ENCODE results near the gene APOM. TPM values are rescaled to one million over a fixed set of nuclear protein-coding genes. Genes with fewer than 3 reads are reported as not detected.

Gene APOM
- 1 to 10 TPM; 1.9 to 3.7 TPM for total RNA-seq

GRCh38 chr6:31655349-31656237, at the start of gene APOM:
Gene APOM, plus strand, starts transcription at chr6:31655894. Its CDS starts 73 bp downstream, at chr6:31655967.
- peaks cover 69% of the 10 kb centered on the region for H3K4me1 Mint-ChIP-seq
- no peak within 1 kb of the TSS for H3K4me3 Mint-ChIP-seq
- peaks cover 31% of the 10 kb centered on the region for H3K36me3 Mint-ChIP-seq
- no peaks in the 10 kb centered on the region for H3K27me3 Mint-ChIP-seq
- no peak within 1 kb of the TSS for H3K27ac Mint-ChIP-seq
- DNase-seq: no peak
- CTCF ChIA-PET: interaction anchor here (1.2 to 5.6 kb wide), 2 partner anchors 8 to 12 kb away, joined by 3 to 39 read pairs; partner anchors contain the start of gene GPANK1
- no peak for ATAC-seq
- H3K9me3 Mint-ChIP-seq (ENCODE audit: low read depth): no peaks in the 10 kb centered on the region

DNA sequence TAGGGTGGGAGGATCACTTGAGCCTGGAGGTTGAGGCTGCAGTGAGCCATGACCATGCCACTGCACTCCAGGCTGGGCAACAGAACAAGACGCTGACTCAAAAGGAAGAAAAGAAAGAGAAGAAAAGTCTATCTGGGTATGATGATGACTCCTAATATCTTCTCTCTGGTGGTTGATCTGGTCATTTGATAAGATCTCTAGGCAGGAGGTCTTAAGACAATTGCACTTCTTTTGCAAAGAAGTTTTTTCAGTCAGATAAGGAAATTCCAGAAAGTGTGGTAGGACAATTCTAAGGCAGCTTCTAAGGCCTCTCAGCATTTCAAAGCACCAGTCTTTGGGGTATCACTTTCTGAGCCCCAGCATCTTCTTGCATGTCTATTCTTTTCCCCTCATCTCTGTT, 48.4 kb upstream of the APOM start:
- Mint-ChIP-seq H3K9me3 (ENCODE audit: low read depth) (no peaks in the 10 kb centered on the region), H3K4me3 (no peak overlapping the region), H3K36me3 (no peaks in the 10 kb centered on the region), H3K27ac (no peak overlapping the region), H3K27me3 (peaks cover 2% of the 10 kb centered on the region), H3K4me1 (peaks cover 8% of the 10 kb centered on the region)
- CTCF ChIA-PET: interaction anchor here (1.3 to 2.0 kb wide), 3 partner anchors 10 to 56 kb away, joined by 3 to 11 read pairs (median 7); no protein-coding TSS in a partner anchor
- DNase-seq (no peak), ATAC-seq (peak; percentile 33)

DNA sequence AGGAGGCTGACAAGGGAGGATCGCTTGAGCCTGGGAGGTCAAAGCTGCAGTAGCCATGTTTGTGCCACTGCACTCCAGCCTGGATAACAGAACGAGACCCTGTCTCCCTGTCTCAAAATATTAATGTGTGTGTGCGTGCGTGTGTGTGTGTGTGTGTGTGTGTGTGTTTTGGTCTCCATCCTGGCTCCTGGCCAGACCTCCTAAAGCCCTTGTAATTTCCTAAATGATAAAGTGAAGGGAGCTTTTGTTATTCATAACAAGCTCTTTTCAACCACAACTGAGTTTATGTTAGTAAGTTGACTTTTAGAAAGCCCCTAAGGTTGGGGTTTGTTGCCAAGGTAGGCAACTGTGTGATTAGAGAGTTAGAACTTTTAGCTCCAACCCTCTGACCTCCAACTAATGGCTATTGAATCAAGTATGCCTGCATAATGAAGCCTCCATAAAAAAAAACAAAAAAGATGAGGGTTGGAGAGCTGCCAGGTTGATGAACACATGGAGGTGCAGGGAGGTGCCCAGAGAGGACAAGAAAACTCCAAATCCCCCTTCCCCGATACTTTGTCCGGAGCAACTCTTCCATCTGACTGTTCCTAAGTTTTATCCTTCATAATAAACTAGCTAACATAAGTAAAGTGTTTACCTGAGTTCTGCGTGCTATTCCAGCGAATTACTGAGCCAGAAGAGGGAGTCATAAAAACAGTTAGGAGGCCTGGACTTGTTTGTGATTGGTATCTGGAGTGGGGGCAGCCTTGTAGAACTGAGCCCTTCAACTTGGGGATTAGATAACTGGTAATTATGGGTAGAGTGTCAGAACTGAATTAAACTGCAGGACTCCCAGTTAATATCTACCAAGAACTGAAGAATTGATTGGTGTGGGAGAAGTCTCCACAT, 45.9 kb upstream of the APOM start:
- CTCF ChIA-PET: interaction anchor here (1.1 to 3.8 kb wide), 3 partner anchors 9 to 29 kb away, joined by 3 to 35 read pairs (median 3); no protein-coding TSS in a partner anchor
- H3K4me1 Mint-ChIP-seq: peaks cover 10% of the 10 kb centered on the region
- no peak overlapping the region for H3K4me3 Mint-ChIP-seq
- no peak overlapping the region for H3K27ac Mint-ChIP-seq
- no peaks in the 10 kb centered on the region for H3K9me3 Mint-ChIP-seq (ENCODE audit: low read depth)
- no peaks in the 10 kb centered on the region for H3K27me3 Mint-ChIP-seq
- H3K36me3 Mint-ChIP-seq: no peaks in the 10 kb centered on the region
- DNase-seq: no peak
- ATAC-seq: no peak

- H3K36me3 Mint-ChIP-seq: no peaks in the 10 kb centered on the region
- no peak for ATAC-seq
- no peak overlapping the region for H3K4me3 Mint-ChIP-seq
- CTCF ChIA-PET: interaction anchor here (1.1 to 3.8 kb wide), 2 partner anchors 8 to 13 kb away, joined by 3 to 35 read pairs; no protein-coding TSS in a partner anchor
- DNase-seq: no peak
- peaks cover 22% of the 10 kb centered on the region for H3K4me1 Mint-ChIP-seq
- H3K27me3 Mint-ChIP-seq: no peaks in the 10 kb centered on the region
- H3K27ac Mint-ChIP-seq: no peak overlapping the region
- H3K9me3 Mint-ChIP-seq (ENCODE audit: low read depth): no peaks in the 10 kb centered on the region
Observed at GRCh38 chr6:31610968-31611367, 44.7 kb upstream of the APOM start.

DNA sequence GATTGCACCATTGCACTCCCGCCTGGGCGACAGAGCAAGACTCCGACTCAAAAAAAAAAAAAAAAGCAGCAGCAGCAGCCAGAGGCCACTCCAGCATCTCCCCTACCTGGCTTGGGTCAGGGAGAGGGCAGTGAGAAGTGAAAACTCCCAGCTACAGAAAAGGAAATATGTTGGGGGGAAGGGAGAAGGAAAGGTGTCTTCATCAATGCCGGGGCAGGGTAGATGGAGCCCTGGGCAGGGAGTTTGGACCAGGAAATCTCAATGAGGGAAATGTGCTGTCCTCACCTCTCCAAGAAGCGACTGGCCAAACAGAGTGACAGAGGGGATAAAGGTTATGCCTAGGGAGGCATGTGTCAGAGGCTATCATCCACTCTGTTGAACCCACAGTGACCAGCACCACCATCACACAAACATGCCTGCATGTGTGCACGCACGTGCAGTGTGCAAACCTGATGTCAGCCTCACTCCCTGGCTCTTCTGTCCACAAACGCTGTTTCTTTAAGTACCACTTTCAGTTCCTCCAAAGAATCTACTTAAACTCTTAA, 41.5 kb upstream of the APOM start:
- no peaks in the 10 kb centered on the region for H3K27me3 Mint-ChIP-seq
- H3K4me1 Mint-ChIP-seq: peaks cover 29% of the 10 kb centered on the region
- H3K4me3 Mint-ChIP-seq: no peak overlapping the region
- DNase-seq (no peak), ATAC-seq (no peak)
- H3K9me3 Mint-ChIP-seq (ENCODE audit: low read depth): no peaks in the 10 kb centered on the region
- no peak overlapping the region for H3K27ac Mint-ChIP-seq
- CTCF ChIA-PET: interaction anchor here (1.3 to 6.1 kb wide), 2 partner anchors 16 to 37 kb away, joined by 3 to 40 read pairs; no protein-coding TSS in a partner anchor
- peaks cover 7% of the 10 kb centered on the region for H3K36me3 Mint-ChIP-seq

- ATAC-seq (no peak), DNase-seq (no peak)
- Mint-ChIP-seq H3K9me3 (ENCODE audit: low read depth) (no peaks in the 10 kb centered on the region), H3K4me3 (peak within 1 kb of the TSS; percentile 73), H3K36me3 (peaks cover 8% of the 10 kb centered on the region), H3K27me3 (no peaks in the 10 kb centered on the region), H3K4me1 (peaks cover 34% of the 10 kb centered on the region), H3K27ac (peak within 1 kb of the TSS; percentile 89)
- CTCF ChIA-PET: interaction anchor here (0.9 to 6.1 kb wide), 3 partner anchors 17 to 75 kb away, joined by 3 to 40 read pairs (median 4); no protein-coding TSS in a partner anchor
Observed at GRCh38 chr6:31614684-31615578, 40.8 kb upstream of the APOM start, which contains the start of gene AIF1. Gene AIF1, plus strand, starts transcription at chr6:31615234. Its CDS starts 96 bp downstream, at chr6:31615330.

- peaks cover 8% of the 10 kb centered on the region for H3K36me3 Mint-ChIP-seq
- no peaks in the 10 kb centered on the region for H3K9me3 Mint-ChIP-seq (ENCODE audit: low read depth)
- peak overlapping the region; percentile 73 for H3K4me3 Mint-ChIP-seq
- H3K27ac Mint-ChIP-seq: peak overlapping the region; percentile 89
- CTCF ChIA-PET: interaction anchor here (0.9 to 6.1 kb wide), 6 partner anchors 15 to 76 kb away, joined by 3 to 40 read pairs (median 4); partner anchors contain the start of gene C6orf47
- ATAC-seq: no peak
- peak; percentile 59 for DNase-seq
- peaks cover 34% of the 10 kb centered on the region for H3K4me1 Mint-ChIP-seq
- H3K27me3 Mint-ChIP-seq: no peaks in the 10 kb centered on the region
Observed at GRCh38 chr6:31615748-31616147, 39.9 kb upstream of the APOM start.

DNA sequence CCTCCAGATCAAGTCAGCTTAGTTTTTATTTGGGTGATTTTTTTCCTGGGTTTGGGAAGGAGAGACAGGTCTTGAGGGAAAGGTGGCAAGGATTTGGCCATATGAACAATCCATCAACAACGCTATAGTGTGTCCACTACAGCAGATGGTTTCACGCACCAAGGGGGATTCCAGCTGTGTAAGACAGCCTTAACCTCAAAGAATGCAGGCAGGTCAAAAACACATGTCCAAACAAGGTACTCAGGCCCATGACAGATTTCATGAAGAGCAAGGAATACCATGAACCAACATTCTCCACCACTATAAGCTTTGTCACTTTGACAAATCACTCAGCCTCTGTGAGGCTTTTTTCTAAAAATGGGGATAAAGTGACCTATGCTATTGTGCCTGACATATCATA, 38.7 kb upstream of the APOM start:
- DNase-seq: no peak
- Mint-ChIP-seq H3K4me1 (peaks cover 41% of the 10 kb centered on the region), H3K27me3 (no peaks in the 10 kb centered on the region), H3K27ac (peak overlapping the region; percentile 89), H3K4me3 (peak overlapping the region; percentile 73), H3K9me3 (ENCODE audit: low read depth) (no peaks in the 10 kb centered on the region), H3K36me3 (peaks cover 19% of the 10 kb centered on the region)
- ATAC-seq: no peak
- CTCF ChIA-PET: interaction anchor here (0.6 to 6.1 kb wide), 4 partner anchors 19 to 121 kb away, joined by 3 to 40 read pairs (median 6); no protein-coding TSS in a partner anchor

- H3K9me3 Mint-ChIP-seq (ENCODE audit: low read depth): no peaks in the 10 kb centered on the region
- DNase-seq (peak; percentile 99), ATAC-seq (peak; percentile 88)
- CTCF ChIA-PET: interaction anchor here (0.7 to 1.3 kb wide), 5 partner anchors 22 to 118 kb away, joined by 3 to 7 read pairs (median 3); partner anchors contain the start of gene TNF
- H3K27ac Mint-ChIP-seq: peak overlapping the region; percentile 94
- H3K4me1 Mint-ChIP-seq: peaks cover 52% of the 10 kb centered on the region
- H3K36me3 Mint-ChIP-seq: peaks cover 44% of the 10 kb centered on the region
- no peaks in the 10 kb centered on the region for H3K27me3 Mint-ChIP-seq
- peak overlapping the region; percentile 99 for H3K4me3 Mint-ChIP-seq
Observed at GRCh38 chr6:31619805-31620585, 35.7 kb upstream of the APOM start.

- ATAC-seq: peak; percentile 28
- Mint-ChIP-seq H3K4me1 (peaks cover 45% of the 10 kb centered on the region), H3K9me3 (ENCODE audit: low read depth) (no peaks in the 10 kb centered on the region), H3K4me3 (peak within 1 kb of the TSS; percentile 99), H3K36me3 (peaks cover 51% of the 10 kb centered on the region), H3K27ac (peak within 1 kb of the TSS; percentile 96), H3K27me3 (no peaks in the 10 kb centered on the region)
- CTCF ChIA-PET: interaction anchor here (0.6 to 1.6 kb wide), 7 partner anchors 22 to 122 kb away, joined by 3 to 7 read pairs (median 3); no protein-coding TSS in a partner anchor
- peak; percentile 88 for DNase-seq
Observed at GRCh38 chr6:31620586-31621319, 34.9 kb upstream of the APOM start, which contains the start of gene PRRC2A. Gene PRRC2A, plus strand, starts transcription at chr6:31620715. Its CDS starts 2,075 bp downstream, at chr6:31622790.
